K562 (cell line): Measurements from ENCODE around the gene CAMK2G. TPM values are rescaled to one million over a fixed set of nuclear protein-coding genes. Genes with fewer than 3 reads are reported as not detected.
A peak's percentile ranks its signal among the peaks of the same experiment; 100 is the strongest.

Experiments
- ATF4 ChIP-seq: fragments of 450-650 bp; formaldehyde crosslinking; IDR thresholded peaks from 2 replicates; pipeline ENCODE4 v1.4.0; 2022; ENCODE audit warnings: mild to moderate bottlenecking, moderate library complexity
- BDP1 ChIP-seq: IDR thresholded peaks from 3 replicates; pipeline ENCODE4 v1.6.1; 2011; ENCODE audit not compliant: insufficient read length, insufficient read depth
- EGR1 ChIP-seq: fragments of 450-650 bp; conservative IDR thresholded peaks from 2 replicates; pipeline ENCODE4 v1.6.1; 2017; ENCODE audit warnings: mild to moderate bottlenecking
- EP300 ChIP-seq: IDR thresholded peaks from 2 replicates; pipeline ENCODE4 v1.6.1; 2012; ENCODE audit warnings: low read length, improper control_type of control experiment
- ESRRB ChIP-seq: fragments of 250-450 bp; sonication (Bioruptor Pico); IDR thresholded peaks from 2 replicates; pipeline ENCODE4 v1.5.0; 2020; ENCODE audit warnings: mild to moderate bottlenecking, moderate library complexity, borderline replicate concordance
- GABPA ChIP-seq: fragments of 200-800 bp; sonication (Bioruptor generic); conservative IDR thresholded peaks from 2 replicates; pipeline ENCODE4 v1.6.1; 2016; ENCODE audit warnings: low read depth, missing genetic modification characterization, missing compliant biosample characterization
- KLF6 ChIP-seq: fragments of 250-450 bp; sonication (Bioruptor Pico); IDR thresholded peaks from 2 replicates; pipeline ENCODE4 v1.4.0; 2020; ENCODE audit warnings: mild to moderate bottlenecking, moderate library complexity, borderline replicate concordance
- NFXL1 ChIP-seq: fragments of 450-650 bp; formaldehyde crosslinking; IDR thresholded peaks from 2 replicates; pipeline ENCODE4 v1.4.0; 2021; ENCODE audit warnings: mild to moderate bottlenecking
- NR2C1 ChIP-seq, 2 experiments: fragments of 450-650 bp; IDR thresholded peaks; 2 replicates each; pipeline ENCODE4 v1.6.1; 2017; ENCODE audit warnings: mild to moderate bottlenecking in 2 of 2, antibody characterized with exemption in 1 of 2, inconsistent platforms in 1 of 2, missing compliant biosample characterization in 1 of 2, missing genetic modification characterization in 1 of 2
- NR2C2 ChIP-seq, 2 experiments: fragments of 200-800 bp in 1 of 2; sonication (Bioruptor generic) in 1 of 2; sonication (generic) in 1 of 2; formaldehyde crosslinking in 1 of 2; IDR thresholded peaks; 2 replicates each; pipeline versions ENCODE4 v1.6.1 to v1.8.0; 2016 to 2022; ENCODE audit warnings: mild to moderate bottlenecking in 1 of 2, missing compliant biosample characterization in 1 of 2, missing genetic modification characterization in 1 of 2, missing genetic modification reagents in 1 of 2
- NR2F6 ChIP-seq: fragments of 450-650 bp; formaldehyde crosslinking; IDR thresholded peaks from 2 replicates; pipeline ENCODE4 v1.4.0; 2020; ENCODE audit warnings: mild to moderate bottlenecking
- RBM25 ChIP-seq: fragments of 200-400 bp; formaldehyde crosslinking; IDR thresholded peaks from 2 replicates; pipeline ENCODE4 v1.6.1; 2018; ENCODE audit warnings: low read length, low read depth, moderate library complexity; ENCODE audit not compliant: severe bottlenecking
- SIN3A ChIP-seq, 2 experiments: fragments of 150-350 bp in 1 of 2; IDR thresholded peaks; 2 replicates each; pipeline ENCODE4 v1.6.1; 2011 to 2016; ENCODE audit warnings: borderline replicate concordance in 2 of 2, low read depth in 2 of 2, low read length in 2 of 2, mild to moderate bottlenecking in 2 of 2, moderate library complexity in 2 of 2; ENCODE audit not compliant: control insufficient read depth in 1 of 2
- SMC3 ChIP-seq: conservative IDR thresholded peaks from 2 replicates; pipeline ENCODE4 v1.6.1; 2011; ENCODE audit warnings: low read depth, low read length, improper control_type of control experiment; ENCODE audit not compliant: insufficient read depth
- SP1 ChIP-seq: sonication (generic); formaldehyde crosslinking; IDR thresholded peaks from 2 replicates; pipeline ENCODE4 v1.8.1; 2022; ENCODE audit warnings: mild to moderate bottlenecking, missing genetic modification reagents
- SREBF2 ChIP-seq: sonication (generic); formaldehyde crosslinking; IDR thresholded peaks from 2 replicates; pipeline ENCODE4 v1.4.0; 2020; ENCODE audit warnings: mild to moderate bottlenecking, missing genetic modification reagents
- TRIM24 ChIP-seq, 2 experiments: fragments of 450-650 bp; IDR thresholded peaks; 2 replicates each; pipeline ENCODE4 v1.6.1; 2016
- ZNF23 ChIP-seq: fragments of 250-450 bp; sonication (Bioruptor Pico); IDR thresholded peaks from 2 replicates; pipeline ENCODE4 v1.4.0; 2020; ENCODE audit warnings: mild to moderate bottlenecking
- ZNF592 ChIP-seq: fragments of 450-650 bp; IDR thresholded peaks from 2 replicates; pipeline ENCODE4 v1.6.1; 2017; ENCODE audit warnings: antibody characterized with exemption, mild to moderate bottlenecking
- polyA plus RNA-seq, 8 experiments: library from polyadenylated mRNA; depleted of rRNA in 4 of 8; stranded (reverse) in 5 of 8; unstranded in 3 of 8; fragments of >200 nt; fragmentation: Nextera tagmentation in 2 of 8; fragmentation: Illumina TruSeq in 1 of 8; extraction: Ambion mirVana in 2 of 8; extraction: Trizol in 1 of 8; gene quantifications; 2 replicates each; pipeline versions ENCODE4 v1.2.1 to v1.2.3, GENCODE V29; 2011 to 2014; ENCODE audit warnings: inconsistent platforms in 1 of 8, missing spikeins in 1 of 8
- total RNA-seq, 7 experiments: library from RNA; depleted of rRNA in 6 of 7; stranded (reverse); fragments of >200 nt in 6 of 7; fragmentation: Illumina TruSeq in 2 of 7; extraction: Trizol in 2 of 7; gene quantifications; 2 replicates each; pipeline versions ENCODE4 v1.2.1 to v1.2.3, GENCODE V29; 2011 to 2021; ENCODE audit warnings: low replicate concordance in 1 of 7
- TF ChIP-seq, protein P1 (sequence below): fragments of 250-450 bp; sonication (Bioruptor Pico); IDR thresholded peaks from 2 replicates; pipeline ENCODE4 v1.8.0; 2021; ENCODE audit warnings: mild to moderate bottlenecking, moderate library complexity

The CAMK2G gene
- total and polyA plus RNA-seq, 9 of the 15 experiments (the other 6 are each of a cell fraction or from before 2014, with no cell fraction given), result 9.0 to 37.9 (median 32.6) TPM

- TF ChIP-seq NR2C1 (IDR thresholded peaks at IDR 0.05) (peak; percentile 97), NR2C1 (tag; IDR thresholded peaks at IDR 0.05) (peak; percentile 99), EP300 (peak; percentile 39; the same call in 1 of the 2 replicates), SREBF2 (peak; percentile 69; the same call in 1 of the 2 replicates), SMC3 (0 out of 2 replicates have a peak, but pooled peaks have one; percentile 12), ATF4 (no peak), SP1 (CRISPR knock-in tag) (peak; percentile 69; the same call in 1 of the 2 replicates), BDP1 (no peak), NR2C2 (CRISPR knock-in tag; IDR thresholded peaks at IDR 0.05) (peak; percentile 98), NR2C2 (tag; IDR thresholded peaks at IDR 0.05) (peak; percentile 99), NFXL1 (CRISPR knock-in tag) (no peak), EGR1 (peak; percentile 48; the same call in 1 of the 2 replicates), TRIM24 (IDR thresholded peaks at IDR 0.05) (no peak), ZNF23 (CRISPR knock-in tag) (no peak), SIN3A (IDR thresholded peaks at IDR 0.05; ENCODE audit: borderline replicate concordance in 2 of 2, control insufficient read depth in 1 of 2, low read depth in 2 of 2, low read length in 2 of 2) (peak in 1 of 2 experiments; percentile 90; a peak in 2 of 4 replicates), KLF6 (CRISPR knock-in tag) (peak; percentile 35; the same call in 1 of the 2 replicates), ESRRB (no peak), ZNF592 (peak; percentile 90), NR2F6 (no peak), GABPA (tag) (0 out of 2 replicates have a peak, but pooled peaks have one; percentile 54), RBM25 (no peak)
- TF ChIP-seq, protein P1, sequence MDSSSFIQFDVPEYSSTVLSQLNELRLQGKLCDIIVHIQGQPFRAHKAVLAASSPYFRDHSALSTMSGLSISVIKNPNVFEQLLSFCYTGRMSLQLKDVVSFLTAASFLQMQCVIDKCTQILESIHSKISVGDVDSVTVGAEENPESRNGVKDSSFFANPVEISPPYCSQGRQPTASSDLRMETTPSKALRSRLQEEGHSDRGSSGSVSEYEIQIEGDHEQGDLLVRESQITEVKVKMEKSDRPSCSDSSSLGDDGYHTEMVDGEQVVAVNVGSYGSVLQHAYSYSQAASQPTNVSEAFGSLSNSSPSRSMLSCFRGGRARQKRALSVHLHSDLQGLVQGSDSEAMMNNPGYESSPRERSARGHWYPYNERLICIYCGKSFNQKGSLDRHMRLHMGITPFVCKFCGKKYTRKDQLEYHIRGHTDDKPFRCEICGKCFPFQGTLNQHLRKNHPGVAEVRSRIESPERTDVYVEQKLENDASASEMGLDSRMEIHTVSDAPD (CRISPR knock-in tag), result no peak
These were observed 92.2 kb downstream of the CAMK2G start, which contains the start of gene CHCHD1 (continued) for GRCh38 chr10:73781879-73782748.
